Caco-2 (cell line): ENCODE data around the gene BPIFB6. TPM values are rescaled to one million over a fixed set of nuclear protein-coding genes. Genes with fewer than 3 reads are reported as not detected.

Experiments used
- BruUV-seq: library from RNA; stranded (reverse); fragments of 400-500 nt; replicated peaks from 2 replicates; lab custom pipeline; 2021; lab: Mats Ljungman, UMichigan
- CTCF ChIA-PET: fragments of 300-600 bp; sonication (Branson Sonifier 250); formaldehyde crosslinking; loops from one replicate; lab custom pipeline; 2022; ENCODE audit warnings: antibody characterized with exemption; lab: Charles Lee
- POLR2A ChIA-PET: fragments of 300-600 bp; sonication (Branson Sonifier 250); formaldehyde crosslinking; loops from one replicate; lab custom pipeline; 2022; ENCODE audit warnings: antibody characterized with exemption; lab: Charles Lee
- DNase-seq, 2 experiments: peaks; one replicate each; pipeline versions ENCODE4 v3.0.0 to v3.0.0-alpha.2; 2020 to 2022
- H3K27me3 ChIP-seq: replicated peaks from 2 replicates; pipeline ENCODE4 v1.6.0; 2011; ENCODE audit warnings: low read length; ENCODE audit not compliant: control insufficient read depth, insufficient read depth
- H3K36me3 ChIP-seq: 2 replicates; pipeline ENCODE4 v1.5.1; 2011; ENCODE audit warnings: low read length; ENCODE audit not compliant: control insufficient read depth, insufficient read depth
- H3K4me1 ChIP-seq: fragments of 250-450 bp; sonication (Bioruptor Pico); 2 replicates; pipeline ENCODE4 v1.5.1; 2020; ENCODE audit warnings: mild to moderate bottlenecking
- H3K4me3 ChIP-seq: 2 replicates; pipeline ENCODE4 v1.5.1; 2011; ENCODE audit warnings: low read depth, mild to moderate bottlenecking, control low read depth, low read length
- H3K9me3 ChIP-seq: fragments of 250-450 bp; sonication (Bioruptor Pico); 2 replicates; pipeline ENCODE4 v1.5.1; 2020; ENCODE audit warnings: mild to moderate bottlenecking, moderate library complexity
- H3K27ac Mint-ChIP-seq: one replicate; pipeline ENCODE4 v1.8.0; 2022; ENCODE audit warnings: mixed read lengths; ENCODE audit not compliant: unreplicated experiment
- H3K27me3 Mint-ChIP-seq: one replicate; pipeline ENCODE4 v1.8.0; 2022; ENCODE audit warnings: mixed read lengths; ENCODE audit not compliant: insufficient read depth, unreplicated experiment
- H3K36me3 Mint-ChIP-seq: one replicate; pipeline ENCODE4 v1.8.0; 2022; ENCODE audit warnings: mild to moderate bottlenecking, mixed read lengths; ENCODE audit not compliant: insufficient read depth, unreplicated experiment
- H3K4me1 Mint-ChIP-seq: one replicate; pipeline ENCODE4 v1.8.0; 2022; ENCODE audit warnings: low read depth, mixed read lengths; ENCODE audit not compliant: unreplicated experiment
- H3K4me3 Mint-ChIP-seq: one replicate; pipeline ENCODE4 v1.8.0; 2022; ENCODE audit warnings: mild to moderate bottlenecking, moderate library complexity, mixed read lengths; ENCODE audit not compliant: unreplicated experiment
- H3K9me3 Mint-ChIP-seq: one replicate; pipeline ENCODE4 v1.8.0; 2022; ENCODE audit warnings: mixed read lengths; ENCODE audit not compliant: unreplicated experiment
- intact Hi-C: fragments of 100-400 bp; cut with micrococcal nuclease; formaldehyde crosslinking; loops from one replicate; pipeline ENCODE4 v1.10.0; 2022; ENCODE audit not compliant: unreplicated experiment
- total RNA-seq: library from RNA; stranded (reverse); gene quantifications from 2 replicates; pipeline ENCODE4 v1.2.3, GENCODE V29; 2022
- TF ChIP-seq, protein P1 (sequence below), 2 experiments: fragments of 200-600 bp in 1 of 2; IDR thresholded peaks; 1 replicate in 1 of 2; 2 replicates in 1 of 2; pipeline versions ENCODE4 v1.5.1 to v1.8.0; 2011 to 2022; ENCODE audit warnings: antibody characterized with exemption in 1 of 2, control low read depth in 1 of 2, inconsistent platforms in 1 of 2, low read depth in 1 of 2, low read length in 1 of 2, mild to moderate bottlenecking in 1 of 2, moderate library complexity in 1 of 2; ENCODE audit not compliant: insufficient read depth in 1 of 2, severe bottlenecking in 1 of 2, unreplicated experiment in 1 of 2

Gene BPIFB6
- total RNA-seq, 1 experiment from 2014 or later, result not detected

DNA sequence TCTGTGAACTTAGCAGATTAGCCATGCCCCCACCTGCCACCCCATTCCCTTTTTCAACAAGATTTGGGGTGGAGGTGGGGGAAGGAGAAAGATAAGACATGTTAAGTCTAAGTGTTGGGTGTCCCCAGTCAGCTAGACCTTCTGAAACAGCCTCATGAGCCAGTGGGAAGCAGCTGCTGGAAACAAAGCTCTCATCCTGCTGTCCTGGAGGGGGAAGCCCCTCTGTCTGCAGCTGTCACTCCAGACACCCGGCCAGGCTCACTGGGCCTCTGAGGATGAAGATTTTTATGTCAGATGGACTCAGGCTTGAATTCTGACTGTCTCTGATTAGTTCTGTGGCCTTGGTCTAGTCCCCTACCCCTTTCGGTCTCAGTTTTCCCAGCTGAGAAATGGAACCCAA, 23.3 kb downstream of the BPIFB6 start:
- BruUV-seq, result no TSS peak
- intact Hi-C loops, result no loop called here
- Mint-ChIP-seq H3K36me3 (peaks cover 5% of the 10 kb centered on the region), H3K4me1 (no peaks in the 10 kb centered on the region), H3K27ac (no peak overlapping the region), H3K9me3 (no peaks in the 10 kb centered on the region), H3K4me3 (no peak overlapping the region), H3K27me3 (peaks cover 16% of the 10 kb centered on the region)
- H3K4me1 ChIP-seq, result no peaks in the 10 kb centered on the region
- TF ChIP-seq, protein P1, sequence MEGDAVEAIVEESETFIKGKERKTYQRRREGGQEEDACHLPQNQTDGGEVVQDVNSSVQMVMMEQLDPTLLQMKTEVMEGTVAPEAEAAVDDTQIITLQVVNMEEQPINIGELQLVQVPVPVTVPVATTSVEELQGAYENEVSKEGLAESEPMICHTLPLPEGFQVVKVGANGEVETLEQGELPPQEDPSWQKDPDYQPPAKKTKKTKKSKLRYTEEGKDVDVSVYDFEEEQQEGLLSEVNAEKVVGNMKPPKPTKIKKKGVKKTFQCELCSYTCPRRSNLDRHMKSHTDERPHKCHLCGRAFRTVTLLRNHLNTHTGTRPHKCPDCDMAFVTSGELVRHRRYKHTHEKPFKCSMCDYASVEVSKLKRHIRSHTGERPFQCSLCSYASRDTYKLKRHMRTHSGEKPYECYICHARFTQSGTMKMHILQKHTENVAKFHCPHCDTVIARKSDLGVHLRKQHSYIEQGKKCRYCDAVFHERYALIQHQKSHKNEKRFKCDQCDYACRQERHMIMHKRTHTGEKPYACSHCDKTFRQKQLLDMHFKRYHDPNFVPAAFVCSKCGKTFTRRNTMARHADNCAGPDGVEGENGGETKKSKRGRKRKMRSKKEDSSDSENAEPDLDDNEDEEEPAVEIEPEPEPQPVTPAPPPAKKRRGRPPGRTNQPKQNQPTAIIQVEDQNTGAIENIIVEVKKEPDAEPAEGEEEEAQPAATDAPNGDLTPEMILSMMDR (IDR thresholded peaks at IDR 0.05; ENCODE audit: insufficient read depth in 1 of 2, low read depth in 1 of 2, low read length in 1 of 2, severe bottlenecking in 1 of 2, unreplicated experiment in 1 of 2), result no peak
- H3K27me3 ChIP-seq, result no peaks in the 10 kb centered on the region
- H3K4me3 ChIP-seq, result no peak overlapping the region
- H3K36me3 ChIP-seq, result no peaks in the 10 kb centered on the region
- no peaks in the 10 kb centered on the region for H3K9me3 ChIP-seq
- POLR2A ChIA-PET, result no interaction called here
- CTCF ChIA-PET, result no interaction called here
- no peak for DNase-seq

DNA sequence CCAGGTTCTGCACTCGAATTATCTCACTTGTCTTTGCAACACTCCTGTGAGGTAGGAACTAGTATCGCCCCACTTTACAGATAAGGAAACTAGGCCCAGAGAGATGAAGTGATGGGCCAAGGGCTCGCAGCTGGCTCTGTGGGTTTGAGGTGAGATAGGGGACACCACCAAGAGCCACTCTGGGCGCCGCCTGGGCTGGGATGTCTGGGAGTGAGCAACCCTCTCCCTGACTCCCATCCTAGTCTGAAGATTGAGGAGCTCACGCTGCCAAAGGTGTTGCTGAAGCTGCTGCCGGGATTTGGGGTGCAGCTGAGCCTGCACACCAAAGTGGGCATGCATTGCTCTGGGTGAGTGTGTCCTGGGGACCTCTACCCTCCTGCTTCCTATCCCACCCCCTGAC, 27.7 kb downstream of the BPIFB6 start:
- H3K9me3 ChIP-seq, result no peaks in the 10 kb centered on the region
- BruUV-seq, result no TSS peak
- Mint-ChIP-seq H3K36me3 (peaks cover 4% of the 10 kb centered on the region), H3K9me3 (no peaks in the 10 kb centered on the region), H3K4me1 (no peaks in the 10 kb centered on the region), H3K4me3 (no peak overlapping the region), H3K27ac (no peak overlapping the region), H3K27me3 (peaks cover 19% of the 10 kb centered on the region)
- TF ChIP-seq, protein P1 (IDR thresholded peaks at IDR 0.05; ENCODE audit: insufficient read depth in 1 of 2, low read depth in 1 of 2, low read length in 1 of 2, severe bottlenecking in 1 of 2, unreplicated experiment in 1 of 2), result no peak
- CTCF ChIA-PET, result no interaction called here
- no peaks in the 10 kb centered on the region for H3K4me1 ChIP-seq
- POLR2A ChIA-PET, result no interaction called here
- intact Hi-C loops, result no loop called here
- H3K36me3 ChIP-seq, result no peaks in the 10 kb centered on the region
- no peak overlapping the region for H3K4me3 ChIP-seq
- no peaks in the 10 kb centered on the region; the same call in 1 of the 2 replicates for H3K27me3 ChIP-seq
- no peak for DNase-seq

DNA sequence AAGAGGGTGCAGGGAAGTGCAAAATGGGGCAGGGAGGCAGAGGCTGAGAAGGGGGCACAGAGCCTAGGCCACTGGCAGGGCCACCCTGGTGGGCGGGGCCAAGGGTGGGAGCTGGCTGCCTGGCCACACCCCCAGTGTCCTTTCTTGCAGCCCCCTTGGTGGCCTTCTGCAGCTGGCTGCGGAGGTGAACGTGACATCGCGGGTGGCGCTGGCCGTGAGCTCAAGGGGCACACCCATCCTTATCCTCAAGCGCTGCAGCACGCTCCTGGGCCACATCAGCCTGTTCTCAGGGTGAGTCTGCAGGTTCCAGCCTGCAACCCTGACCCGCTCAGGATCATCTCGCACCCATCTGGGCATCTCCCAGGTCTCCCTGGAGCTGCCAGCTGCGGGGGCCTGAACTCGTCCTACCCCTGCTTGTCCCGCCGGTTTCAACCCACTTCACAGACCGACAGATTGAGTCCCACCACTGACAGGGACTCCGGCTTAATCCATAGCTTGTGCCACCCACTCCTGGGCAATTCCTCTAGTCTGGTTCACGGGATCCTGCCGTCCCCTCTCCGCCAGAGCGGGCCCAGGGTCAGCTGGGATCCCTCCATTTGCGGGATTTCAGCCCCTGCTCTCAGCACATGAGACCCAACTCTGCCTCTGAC, 28.4 kb downstream of the BPIFB6 start:
- no peak for DNase-seq
- intact Hi-C loops, result no loop called here
- no peaks in the 10 kb centered on the region for H3K4me1 Mint-ChIP-seq
- H3K9me3 Mint-ChIP-seq, result no peaks in the 10 kb centered on the region
- no peaks in the 10 kb centered on the region; the same call in 1 of the 2 replicates for H3K27me3 ChIP-seq
- peaks cover 16% of the 10 kb centered on the region for H3K27me3 Mint-ChIP-seq
- POLR2A ChIA-PET, result no interaction called here
- no peaks in the 10 kb centered on the region for H3K9me3 ChIP-seq
- H3K4me3 Mint-ChIP-seq, result no peak overlapping the region
- no peaks in the 10 kb centered on the region for H3K4me1 ChIP-seq
- no peak overlapping the region for H3K27ac Mint-ChIP-seq
- BruUV-seq, result no TSS peak
- CTCF ChIA-PET, result no interaction called here
- no peaks in the 10 kb centered on the region for H3K36me3 ChIP-seq
- TF ChIP-seq, protein P1 (IDR thresholded peaks at IDR 0.05; ENCODE audit: insufficient read depth in 1 of 2, low read depth in 1 of 2, low read length in 1 of 2, severe bottlenecking in 1 of 2, unreplicated experiment in 1 of 2), result no peak
- no peak overlapping the region for H3K4me3 ChIP-seq
- no peaks in the 10 kb centered on the region for H3K36me3 Mint-ChIP-seq
